ENCODE results near the gene NPAS3. TPM values are rescaled to one million over a fixed set of nuclear protein-coding genes. Genes with fewer than 3 reads are reported as not detected.

NPAS3 gene
- total and polyA plus RNA-seq, 7 donors = 0.36 to 6.4 (median 4.6) TPM; not detected in 2

- Histone ChIP-seq H3K9me3 (no peaks in the 10 kb centered on the region), H3K36me3 (no peaks in the 10 kb centered on the region), H3K27me3 (no peaks in the 10 kb centered on the region), H3K4me3 (no peak overlapping the region), H3K4me1 (no peaks in the 10 kb centered on the region), H3K27ac (no peak overlapping the region)
- intact Hi-C loops (cut with DNase I) = no loop called here
- WGBS, 2 donors = 21 to 76% methylated on average over 1 of the region's 1 CpG
- no peak for TF ChIP-seq POLR2AphosphoS5 (IDR thresholded peaks at IDR 0.05)
- no peak for TF ChIP-seq POLR2A (IDR thresholded peaks at IDR 0.05)
- no peak for TF ChIP-seq EP300 (IDR thresholded peaks at IDR 0.05)
- TF ChIP-seq CTCF (IDR thresholded peaks at IDR 0.05) = no peak
- no peak for DNase-seq
These were observed 609.9 kb downstream of the NPAS3 start for GRCh38 chr14:33548606-33549005.

- Histone ChIP-seq H3K9me3 (no peaks in the 10 kb centered on the region), H3K36me3 (no peaks in the 10 kb centered on the region), H3K27me3 (no peaks in the 10 kb centered on the region), H3K4me1 (no peaks in the 10 kb centered on the region), H3K27ac (no peak overlapping the region), H3K4me3 (no peak overlapping the region)
- intact Hi-C loops (cut with DNase I) = no loop called here
- 71 to 83% methylated on average over 3 of the region's 3 CpGs for WGBS, 2 donors
- no peak for TF ChIP-seq POLR2AphosphoS5 (IDR thresholded peaks at IDR 0.05)
- no peak for TF ChIP-seq POLR2A (IDR thresholded peaks at IDR 0.05)
- no peak for TF ChIP-seq EP300 (IDR thresholded peaks at IDR 0.05)
- no peak for TF ChIP-seq CTCF (IDR thresholded peaks at IDR 0.05)
- DNase-seq = no peak
These were observed 613.3 kb downstream of the NPAS3 start for GRCh38 chr14:33551963-33552362.

- Histone ChIP-seq H3K27ac (no peak overlapping the region), H3K4me3 (no peak overlapping the region), H3K36me3 (no peaks in the 10 kb centered on the region), H3K4me1 (no peaks in the 10 kb centered on the region), H3K27me3 (no peaks in the 10 kb centered on the region), H3K9me3 (no peaks in the 10 kb centered on the region)
- DNase-seq = no peak
- intact Hi-C loops (cut with DNase I) = no loop called here
- TF ChIP-seq POLR2AphosphoS5 (IDR thresholded peaks at IDR 0.05) (no peak), CTCF (IDR thresholded peaks at IDR 0.05) (no peak), EP300 (IDR thresholded peaks at IDR 0.05) (no peak), POLR2A (IDR thresholded peaks at IDR 0.05) (no peak)
- 90 to 92% methylated on average over 6 of the region's 6 CpGs for WGBS, 2 donors
These were observed 615.1 kb downstream of the NPAS3 start for GRCh38 chr14:33553706-33554278.

GRCh38 chr14:33554988-33555387, 616.3 kb downstream of the NPAS3 start:
- Histone ChIP-seq H3K36me3 (no peaks in the 10 kb centered on the region), H3K9me3 (no peaks in the 10 kb centered on the region), H3K27me3 (no peaks in the 10 kb centered on the region), H3K4me3 (no peak overlapping the region), H3K27ac (no peak overlapping the region), H3K4me1 (no peaks in the 10 kb centered on the region)
- TF ChIP-seq POLR2AphosphoS5 (IDR thresholded peaks at IDR 0.05) = no peak
- TF ChIP-seq POLR2A (IDR thresholded peaks at IDR 0.05) = no peak
- no peak for TF ChIP-seq CTCF (IDR thresholded peaks at IDR 0.05)
- TF ChIP-seq EP300 (IDR thresholded peaks at IDR 0.05) = no peak
- intact Hi-C loops (cut with DNase I) = no loop called here
- WGBS, 2 donors = 86 to 88% methylated on average over 2 of the region's 2 CpGs
- DNase-seq = no peak

Data from sigmoid colon (tissue), 7 donors.